ENCODE data around the gene PPP2R2C. TPM values are rescaled to one million over a fixed set of nuclear protein-coding genes. Genes with fewer than 3 reads are reported as not detected.

Gene PPP2R2C
- total RNA-seq, 1 experiment from 2014 or later: not detected

DNA sequence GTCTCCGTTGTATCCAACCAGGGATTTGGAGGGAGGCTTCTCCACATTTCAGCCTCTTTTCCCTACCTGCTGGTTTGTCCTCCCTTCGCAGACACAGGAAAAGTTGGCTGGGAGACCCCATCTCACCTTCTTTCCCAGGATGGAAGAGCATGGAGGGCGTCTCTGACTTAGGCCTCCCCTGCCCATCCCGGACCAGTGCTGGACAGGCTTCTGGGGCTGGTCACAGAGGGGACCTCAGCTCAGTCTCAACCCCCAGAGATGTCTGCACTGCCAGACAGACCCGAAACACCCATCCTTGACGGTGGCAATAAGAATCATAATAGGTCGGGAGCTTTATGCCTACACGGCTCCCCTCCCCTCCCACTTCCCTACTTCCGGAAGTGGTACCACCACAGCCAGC is 201.2 kb downstream of the PPP2R2C start:
- Mint-ChIP-seq H3K36me3 (ENCODE audit: insufficient read depth, unreplicated experiment) (peaks cover 12% of the 10 kb centered on the region), H3K4me3 (ENCODE audit: unreplicated experiment) (peak overlapping the region; percentile 74), H3K27me3 (ENCODE audit: insufficient read depth, unreplicated experiment) (peaks cover 8% of the 10 kb centered on the region), H3K4me1 (ENCODE audit: low read depth, unreplicated experiment) (peaks cover 16% of the 10 kb centered on the region), H3K27ac (ENCODE audit: unreplicated experiment) (no peak overlapping the region), H3K9me3 (ENCODE audit: unreplicated experiment) (no peaks in the 10 kb centered on the region)
- Histone ChIP-seq H3K4me3 (ENCODE audit: low read depth, low read length) (no peak overlapping the region), H3K9me3 (no peaks in the 10 kb centered on the region), H3K4me1 (peaks cover 24% of the 10 kb centered on the region), H3K36me3 (ENCODE audit: control insufficient read depth, insufficient read depth, low read length) (no peaks in the 10 kb centered on the region), H3K27me3 (replicated peaks; ENCODE audit: control insufficient read depth, insufficient read depth, low read length) (no peaks in the 10 kb centered on the region)
- ChIA-PET CTCF (interaction anchor here (2.1 kb wide), 1 partner anchor 20 kb away, joined by 7 read pairs; no protein-coding TSS in a partner anchor), POLR2A (no interaction called here)
- DNase-seq: no peak
- intact Hi-C loops (cut with micrococcal nuclease; ENCODE audit: unreplicated experiment): no loop called here
- BruUV-seq (replicated peaks): no TSS peak
- TF ChIP-seq, protein P1, sequence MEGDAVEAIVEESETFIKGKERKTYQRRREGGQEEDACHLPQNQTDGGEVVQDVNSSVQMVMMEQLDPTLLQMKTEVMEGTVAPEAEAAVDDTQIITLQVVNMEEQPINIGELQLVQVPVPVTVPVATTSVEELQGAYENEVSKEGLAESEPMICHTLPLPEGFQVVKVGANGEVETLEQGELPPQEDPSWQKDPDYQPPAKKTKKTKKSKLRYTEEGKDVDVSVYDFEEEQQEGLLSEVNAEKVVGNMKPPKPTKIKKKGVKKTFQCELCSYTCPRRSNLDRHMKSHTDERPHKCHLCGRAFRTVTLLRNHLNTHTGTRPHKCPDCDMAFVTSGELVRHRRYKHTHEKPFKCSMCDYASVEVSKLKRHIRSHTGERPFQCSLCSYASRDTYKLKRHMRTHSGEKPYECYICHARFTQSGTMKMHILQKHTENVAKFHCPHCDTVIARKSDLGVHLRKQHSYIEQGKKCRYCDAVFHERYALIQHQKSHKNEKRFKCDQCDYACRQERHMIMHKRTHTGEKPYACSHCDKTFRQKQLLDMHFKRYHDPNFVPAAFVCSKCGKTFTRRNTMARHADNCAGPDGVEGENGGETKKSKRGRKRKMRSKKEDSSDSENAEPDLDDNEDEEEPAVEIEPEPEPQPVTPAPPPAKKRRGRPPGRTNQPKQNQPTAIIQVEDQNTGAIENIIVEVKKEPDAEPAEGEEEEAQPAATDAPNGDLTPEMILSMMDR (IDR thresholded peaks at IDR 0.05; ENCODE audit: insufficient read depth in 1 of 2, low read depth in 1 of 2, low read length in 1 of 2, severe bottlenecking in 1 of 2, unreplicated experiment in 1 of 2): no peak

DNA sequence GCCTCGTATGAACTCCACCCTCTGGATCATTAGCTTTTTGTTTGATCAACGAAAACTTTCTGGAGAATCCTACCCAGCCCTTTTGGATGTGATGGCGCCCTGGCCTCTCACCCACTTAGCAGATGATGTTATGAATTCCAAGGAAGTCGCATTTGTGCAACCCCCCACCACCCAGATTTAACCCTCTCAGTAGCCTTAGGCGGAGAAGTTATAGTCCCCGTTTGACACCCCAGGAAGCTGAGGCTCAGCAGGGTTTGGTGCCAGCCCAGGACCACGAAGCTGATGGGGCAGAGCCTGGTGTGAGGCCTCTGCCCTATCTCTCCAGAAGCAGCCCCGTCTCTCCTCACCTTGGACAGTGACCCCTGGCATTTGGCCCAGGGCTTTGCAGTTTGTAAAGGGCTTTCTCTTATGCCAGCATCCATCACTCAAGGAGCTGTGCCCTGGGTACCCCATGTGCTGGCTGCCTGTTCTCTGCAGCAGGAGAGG is 201.7 kb downstream of the PPP2R2C start:
- POLR2A ChIA-PET: no interaction called here
- TSS peak; percentile 36 for BruUV-seq (replicated peaks)
- H3K27ac Mint-ChIP-seq (ENCODE audit: unreplicated experiment): no peak overlapping the region
- peaks cover 8% of the 10 kb centered on the region for H3K27me3 Mint-ChIP-seq (ENCODE audit: insufficient read depth, unreplicated experiment)
- H3K4me3 Mint-ChIP-seq (ENCODE audit: unreplicated experiment): peak overlapping the region; percentile 74
- TF ChIP-seq, protein P1 (IDR thresholded peaks at IDR 0.05; ENCODE audit: insufficient read depth in 1 of 2, low read depth in 1 of 2, low read length in 1 of 2, severe bottlenecking in 1 of 2, unreplicated experiment in 1 of 2): no peak
- Histone ChIP-seq H3K4me1 (peaks cover 24% of the 10 kb centered on the region), H3K9me3 (no peaks in the 10 kb centered on the region), H3K4me3 (ENCODE audit: low read depth, low read length) (peak overlapping the region; percentile 96), H3K27me3 (replicated peaks; ENCODE audit: control insufficient read depth, insufficient read depth, low read length) (no peaks in the 10 kb centered on the region), H3K36me3 (ENCODE audit: control insufficient read depth, insufficient read depth, low read length) (no peaks in the 10 kb centered on the region)
- peaks cover 12% of the 10 kb centered on the region for H3K36me3 Mint-ChIP-seq (ENCODE audit: insufficient read depth, unreplicated experiment)
- CTCF ChIA-PET: interaction anchor here (2.1 kb wide), 1 partner anchor 20 kb away, joined by 7 read pairs; no protein-coding TSS in a partner anchor
- DNase-seq: no peak
- intact Hi-C loops (cut with micrococcal nuclease; ENCODE audit: unreplicated experiment): no loop called here
- H3K9me3 Mint-ChIP-seq (ENCODE audit: unreplicated experiment): no peaks in the 10 kb centered on the region
- peaks cover 16% of the 10 kb centered on the region for H3K4me1 Mint-ChIP-seq (ENCODE audit: low read depth, unreplicated experiment)

Other genes with a start within 250 kb of the PPP2R2C start
- gene WFS1, start 202.8 kb downstream of the PPP2R2C start, total RNA-seq (2022): 17.8 and 24.9 TPM in 2 replicates
- gene MAN2B2, start 102.6 kb upstream of the PPP2R2C start, total RNA-seq (2022): 17.3 and 20.5 TPM in 2 replicates
- 245 and 254 TPM in 2 replicates for gene MRFAP1, start 168.1 kb upstream of the PPP2R2C start, total RNA-seq (2022)
- gene S100P, start 221.3 kb upstream of the PPP2R2C start, total RNA-seq (2022): 70.8 and 96.9 TPM in 2 replicates
- gene MRFAP1L1, start 237.3 kb upstream of the PPP2R2C start, total RNA-seq (2022): 46.4 and 47.5 TPM in 2 replicates
- gene BLOC1S4, start 243.6 kb upstream of the PPP2R2C start, total RNA-seq (2022): 16.6 and 17.2 TPM in 2 replicates